Right kidney (tissue), 1 donor: ENCODE data around the gene R3HDM4.
"Not testable (repeated sequence)": the region's sequence is repeated elsewhere in the genome, so short reads cannot be mapped to it uniquely, and the experiment has no call there.

Experiments used
- DNase-seq: peaks from one replicate; pipeline ENCODE4 v3.0.0-alpha.2; 2016

The R3HDM4 gene

DNA sequence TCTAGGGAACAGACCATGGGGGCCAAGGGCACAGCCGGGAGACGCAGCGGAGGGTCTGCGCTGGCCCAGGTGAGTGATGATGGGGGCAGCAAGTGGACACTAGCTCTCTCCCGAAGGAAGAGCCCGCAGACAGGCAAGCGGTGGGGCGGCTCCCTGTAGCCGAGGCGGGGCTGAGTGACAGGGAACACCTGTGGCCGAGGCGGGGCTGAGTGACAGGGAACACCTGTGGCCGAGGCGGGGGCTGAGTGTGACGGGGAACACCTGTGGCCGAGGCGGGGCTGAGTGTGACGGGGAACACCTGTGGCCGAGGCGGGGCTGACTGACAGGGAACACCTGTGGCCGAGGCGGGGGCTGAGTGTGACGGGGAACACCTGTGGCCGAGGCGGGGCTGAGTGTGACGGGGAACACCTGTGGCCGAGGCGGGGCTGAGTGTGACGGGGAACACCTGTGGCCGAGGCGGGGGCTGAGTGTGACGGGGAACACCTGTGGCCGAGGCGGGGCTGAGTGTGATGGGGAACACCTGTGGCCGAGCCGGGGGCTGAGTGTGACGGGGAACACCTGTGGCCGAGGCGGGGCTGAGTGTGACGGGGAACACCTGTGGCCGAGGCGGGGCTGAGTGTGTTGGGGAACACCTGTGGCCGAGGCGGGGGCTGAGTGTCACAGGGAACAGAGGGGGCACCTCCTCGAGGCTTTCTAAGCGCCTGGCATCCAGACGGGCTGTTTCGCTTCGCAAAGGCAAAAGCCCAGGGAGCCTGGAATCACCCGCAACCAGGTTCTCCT, 21.4 kb downstream of the R3HDM4 start:
- DNase-seq, result not testable (repeated sequence)

GRCh38 chr19:890831-891230, 22.2 kb downstream of the R3HDM4 start:
- no peak for DNase-seq

DNA sequence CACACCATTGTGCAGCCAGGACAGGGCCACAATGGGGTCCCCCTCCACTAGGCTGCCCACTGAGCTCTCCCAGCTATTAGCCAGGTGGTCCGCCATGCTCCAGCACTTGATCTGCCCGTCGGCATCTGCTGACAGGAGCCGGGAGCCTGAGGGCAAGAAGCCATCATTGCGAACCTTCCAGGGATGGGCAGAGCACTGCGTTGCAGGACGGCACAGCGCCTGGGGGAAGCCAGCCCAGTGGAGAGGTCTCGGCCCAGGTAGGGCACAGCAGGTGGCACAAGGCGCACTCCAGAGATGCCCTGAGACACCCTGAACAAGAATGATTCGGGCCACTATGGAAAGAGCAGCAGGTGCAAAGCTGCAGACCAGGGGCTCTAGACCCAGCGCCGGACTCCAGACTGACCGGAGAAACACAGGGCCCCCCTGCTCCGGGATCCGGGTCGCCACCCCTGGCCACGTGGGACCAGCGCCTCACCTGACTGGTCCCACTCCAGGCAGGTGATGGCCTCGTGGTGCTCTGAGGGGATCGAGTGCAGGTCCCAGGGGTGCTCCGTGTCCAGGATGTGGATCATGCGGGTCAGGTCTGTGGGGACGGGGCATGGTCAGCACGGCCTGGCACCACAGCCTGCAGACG, 23.2 kb downstream of the R3HDM4 start:
- DNase-seq, result no peak

DNA sequence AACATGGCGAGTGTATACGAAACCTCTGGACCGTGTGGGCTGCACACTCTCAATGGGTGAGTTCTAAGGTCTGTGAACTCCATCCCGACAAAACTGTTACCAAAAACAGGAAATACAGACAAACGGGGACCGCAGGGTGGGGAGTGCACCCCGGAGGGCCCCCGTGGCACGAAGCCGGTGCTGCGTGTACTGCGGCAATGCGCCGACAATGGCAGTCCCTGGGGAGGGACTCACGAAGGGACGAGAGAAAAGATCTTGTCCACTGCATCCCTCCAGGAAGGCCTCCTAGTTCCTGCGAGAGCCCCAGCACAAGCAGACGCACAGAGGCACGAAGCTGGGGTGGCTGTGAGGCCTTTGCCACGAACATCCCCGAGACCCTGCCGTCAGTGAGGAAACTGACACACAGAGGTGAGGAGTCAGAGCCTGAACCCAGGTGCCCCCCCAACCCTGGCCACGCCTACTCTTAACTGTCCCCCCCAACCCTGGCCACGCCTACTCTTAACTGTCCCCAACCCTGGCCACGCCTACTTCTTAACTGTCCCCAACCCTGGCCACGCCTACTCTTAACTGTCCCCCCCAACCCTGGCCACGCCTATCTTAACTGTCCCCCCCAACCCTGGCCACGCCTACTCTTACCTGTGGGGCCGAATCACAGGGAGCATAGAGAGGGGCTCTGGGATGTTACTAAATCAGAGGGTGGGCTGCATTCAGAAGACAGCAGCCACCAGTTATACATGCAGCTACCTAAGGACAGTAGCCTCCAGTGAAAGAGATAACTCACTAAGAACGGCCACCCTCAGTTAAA, 24.2 kb downstream of the R3HDM4 start:
- DNase-seq, result no peak

- DNase-seq, result no peak
Measured at GRCh38 chr19:887599-887998, 25.4 kb downstream of the R3HDM4 start.

GRCh38 chr19:887072-887471, 25.9 kb downstream of the R3HDM4 start:
- no peak for DNase-seq

DNA sequence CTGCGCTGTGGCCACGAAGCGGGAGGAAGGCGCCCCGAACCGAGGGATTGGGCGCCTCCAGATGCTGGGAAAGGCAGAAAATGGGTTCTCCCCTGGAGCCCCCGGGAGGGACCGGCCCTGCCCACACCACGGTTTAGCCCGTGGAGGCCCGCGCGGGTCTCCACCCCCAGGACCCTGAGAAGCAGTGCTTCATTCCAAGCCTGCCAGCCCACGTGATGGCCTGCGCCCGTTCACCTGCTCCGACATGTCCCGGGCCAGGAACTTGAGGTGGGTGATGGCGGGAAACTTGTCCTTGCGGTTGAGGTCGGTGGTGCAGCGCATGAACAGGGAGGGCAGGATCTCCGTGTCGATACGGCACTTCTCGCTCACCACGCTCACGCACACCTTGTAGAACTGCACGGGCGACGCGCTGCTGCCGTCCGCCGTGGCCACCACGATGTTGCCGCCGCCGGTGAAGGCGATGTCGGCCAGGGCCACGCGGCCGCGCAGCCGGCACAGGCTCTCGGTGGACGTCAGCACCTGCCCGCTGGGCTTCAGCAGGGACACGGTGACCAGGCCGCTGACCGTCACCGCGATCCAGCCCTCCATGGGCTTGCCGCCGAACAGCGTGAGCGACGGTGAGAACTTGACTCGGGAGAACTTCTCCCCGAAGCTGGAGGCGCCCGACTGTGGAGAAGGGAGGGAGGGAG, 27.3 kb downstream of the R3HDM4 start:
- DNase-seq, result no peak

GRCh38 chr19:884420-885211, 28.4 kb downstream of the R3HDM4 start:
- DNase-seq, result no peak

GRCh38 chr19:883661-884211, 29.3 kb downstream of the R3HDM4 start:
- no peak for DNase-seq

DNA sequence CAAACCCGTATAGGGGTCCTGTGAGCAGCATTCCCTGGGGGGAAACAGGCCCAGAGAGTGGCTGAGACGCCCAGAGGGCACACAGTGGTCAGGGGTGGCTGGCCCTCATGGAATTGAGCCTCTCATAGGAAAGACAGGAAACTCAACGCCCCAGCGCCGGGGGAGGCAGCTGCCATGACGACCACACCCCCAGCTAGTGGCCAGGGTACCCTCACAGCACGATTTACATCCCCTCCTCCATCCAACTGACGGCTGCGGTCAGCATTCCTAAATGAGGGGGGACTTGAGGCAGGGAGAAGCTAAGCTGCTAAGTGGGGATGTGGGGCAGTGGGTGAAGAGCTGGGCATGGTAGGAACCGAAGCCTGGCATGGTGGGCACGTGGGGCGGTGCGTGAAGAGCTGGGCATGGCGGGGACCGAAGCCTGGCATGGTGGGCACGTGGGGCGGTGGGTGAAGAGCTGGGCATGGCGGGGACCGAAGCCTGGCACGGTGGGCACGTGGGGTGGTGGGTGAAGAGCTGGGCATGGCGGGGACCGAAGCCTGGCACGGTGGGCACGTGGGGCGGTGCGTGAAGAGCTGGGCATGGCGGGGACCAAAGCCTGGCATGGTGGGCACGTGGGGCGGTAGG, 30.0 kb downstream of the R3HDM4 start:
- DNase-seq, result no peak

DNA sequence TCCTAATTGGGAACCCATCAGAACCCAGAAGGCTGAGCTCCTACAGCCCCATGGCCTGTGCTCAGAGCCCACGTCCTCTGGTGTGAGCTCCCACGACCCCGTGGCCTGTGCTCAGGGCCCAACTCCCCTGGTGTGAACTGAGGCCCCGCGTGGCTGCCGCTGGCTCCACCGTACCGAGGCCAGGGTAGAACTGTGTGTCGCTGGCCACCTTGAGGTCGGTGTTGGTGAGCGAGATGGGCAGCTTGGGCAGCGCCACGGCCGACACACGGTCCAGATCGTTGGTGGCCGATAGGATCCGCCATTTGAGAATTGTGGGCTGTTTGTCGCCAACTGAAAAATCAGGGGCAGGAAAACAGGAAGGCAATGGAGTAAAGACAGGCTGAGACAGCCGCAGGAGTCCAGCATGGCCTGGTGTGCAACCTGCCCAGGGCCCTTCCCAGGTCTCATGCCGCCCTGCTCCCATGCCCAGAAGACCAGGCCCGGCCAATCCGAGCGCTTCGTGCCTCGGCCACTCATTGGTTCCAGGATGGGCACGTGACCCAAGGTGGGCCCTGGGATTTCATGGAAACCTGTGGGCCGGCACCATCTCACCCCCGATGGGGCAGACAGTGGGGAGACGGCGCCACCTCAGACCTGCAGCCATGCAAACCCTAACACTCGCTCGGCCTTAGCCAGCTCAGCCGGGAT, 31.5 kb downstream of the R3HDM4 start:
- no peak for DNase-seq

DNA sequence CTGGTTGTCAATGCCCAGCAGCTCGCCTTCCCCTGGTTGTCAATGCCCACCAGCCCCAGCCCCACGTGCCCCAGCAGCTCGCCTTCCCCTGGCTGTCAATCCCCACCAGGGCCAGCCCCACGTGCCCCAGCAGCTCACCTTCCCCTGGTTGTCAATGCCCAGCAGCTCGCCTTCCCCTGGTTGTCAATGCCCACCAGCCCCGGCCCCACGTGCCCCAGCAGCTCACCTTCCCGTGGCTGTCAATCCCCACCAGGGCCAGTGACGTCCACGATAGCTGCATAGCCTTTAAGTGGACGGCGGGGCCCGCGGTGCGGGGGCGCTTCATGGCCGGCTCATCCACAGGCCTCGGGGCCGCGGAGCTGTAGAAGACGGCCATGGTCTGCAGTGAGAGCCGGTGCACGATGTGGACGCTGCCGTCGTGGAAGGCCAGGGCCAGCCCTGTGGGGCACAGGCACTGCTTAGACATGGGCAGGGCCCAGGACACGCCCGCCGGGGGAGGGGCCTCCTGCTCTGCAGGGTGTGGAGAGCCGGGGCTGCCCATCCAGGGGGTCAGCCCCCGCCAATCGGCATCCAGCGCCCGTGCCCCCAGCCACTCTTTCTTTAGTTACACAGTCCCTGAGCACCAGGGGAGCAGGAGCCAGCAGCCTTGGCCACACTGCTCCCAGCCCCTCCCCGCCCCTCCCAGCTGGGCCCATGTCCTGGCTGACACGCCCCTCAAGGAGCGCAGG, 33.1 kb downstream of the R3HDM4 start:
- DNase-seq, result no peak

DNA sequence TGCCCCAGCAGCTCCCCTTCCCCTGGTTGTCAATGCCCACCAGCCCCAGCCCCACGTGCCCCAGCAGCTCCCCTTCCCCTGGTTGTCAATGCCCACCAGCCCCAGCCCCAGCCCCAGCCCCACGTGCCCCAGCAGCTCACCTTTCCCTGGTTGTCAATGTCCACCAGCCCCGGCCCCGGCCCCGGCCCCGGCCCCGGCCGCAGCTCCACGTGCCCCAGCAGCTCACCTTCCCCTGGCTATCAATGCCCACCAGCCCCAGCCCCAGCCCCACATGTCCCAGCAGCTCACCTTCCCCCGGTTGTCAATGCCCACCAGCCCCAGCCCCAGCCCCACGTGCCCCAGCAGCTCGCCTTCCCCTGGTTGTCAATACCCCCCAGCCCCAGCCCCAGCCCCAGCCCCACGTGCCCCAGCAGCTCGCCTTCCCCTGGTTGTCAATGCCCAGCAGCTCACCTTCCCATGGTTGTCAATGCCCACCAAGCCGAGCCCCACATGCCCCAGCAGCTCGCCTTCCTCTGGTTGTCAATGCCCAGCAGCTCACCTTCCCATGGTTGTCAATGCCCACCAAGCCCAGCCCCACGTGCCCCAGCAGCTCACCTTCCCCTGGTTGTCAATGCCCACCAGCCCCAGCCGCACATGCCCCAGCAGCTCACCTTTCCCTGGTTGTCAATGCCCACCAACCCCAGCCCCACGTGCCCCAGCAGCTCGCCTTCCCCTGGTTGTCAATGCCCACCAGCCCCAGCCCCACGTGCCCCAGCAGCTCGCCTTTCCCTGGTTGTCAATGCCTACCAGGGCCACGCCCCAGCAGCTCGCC, 34.1 kb downstream of the R3HDM4 start:
- not testable (repeated sequence) for DNase-seq

GRCh38 chr19:877992-878660, 34.9 kb downstream of the R3HDM4 start:
- not testable (repeated sequence) for DNase-seq

GRCh38 chr19:876780-877314, 36.2 kb downstream of the R3HDM4 start:
- DNase-seq, result no peak

GRCh38 chr19:876089-876488, 36.9 kb downstream of the R3HDM4 start:
- DNase-seq, result no peak

DNA sequence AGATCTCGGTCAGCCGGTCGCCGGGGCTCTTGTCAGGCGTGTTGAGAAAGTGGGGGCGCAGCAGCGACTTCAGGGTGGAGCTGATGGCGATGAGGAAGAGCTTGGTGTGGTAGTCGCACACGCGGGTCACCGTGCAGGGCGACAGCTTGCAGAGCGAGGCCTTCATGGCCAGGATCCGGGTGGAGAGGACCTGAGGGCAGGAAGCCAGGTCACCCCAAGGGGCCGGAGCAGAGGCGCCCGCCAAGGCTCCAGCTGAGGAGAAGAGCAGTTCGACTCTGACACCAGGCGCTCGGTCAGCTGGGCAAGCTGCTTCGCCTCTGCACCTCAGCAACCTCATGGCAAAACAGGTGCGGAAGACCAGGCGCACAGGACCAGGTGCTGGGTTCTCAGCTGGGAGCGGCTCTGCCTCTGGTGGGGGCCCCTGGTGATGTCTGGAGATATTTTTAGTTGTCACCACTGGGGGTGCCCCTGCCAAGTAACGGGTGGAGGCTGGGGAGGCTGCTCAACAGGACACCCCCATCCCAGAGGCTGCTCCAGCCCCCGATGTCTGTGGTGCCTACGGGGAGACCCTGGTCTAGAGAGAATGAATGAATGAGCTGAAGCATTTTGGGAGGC, 37.6 kb downstream of the R3HDM4 start:
- no peak for DNase-seq
